ENCODE data around the gene TOMM7.
"Not testable (repeated sequence)": the region's sequence is repeated elsewhere in the genome, so short reads cannot be mapped to it uniquely, and the experiment has no call there.

TOMM7 gene

DNA sequence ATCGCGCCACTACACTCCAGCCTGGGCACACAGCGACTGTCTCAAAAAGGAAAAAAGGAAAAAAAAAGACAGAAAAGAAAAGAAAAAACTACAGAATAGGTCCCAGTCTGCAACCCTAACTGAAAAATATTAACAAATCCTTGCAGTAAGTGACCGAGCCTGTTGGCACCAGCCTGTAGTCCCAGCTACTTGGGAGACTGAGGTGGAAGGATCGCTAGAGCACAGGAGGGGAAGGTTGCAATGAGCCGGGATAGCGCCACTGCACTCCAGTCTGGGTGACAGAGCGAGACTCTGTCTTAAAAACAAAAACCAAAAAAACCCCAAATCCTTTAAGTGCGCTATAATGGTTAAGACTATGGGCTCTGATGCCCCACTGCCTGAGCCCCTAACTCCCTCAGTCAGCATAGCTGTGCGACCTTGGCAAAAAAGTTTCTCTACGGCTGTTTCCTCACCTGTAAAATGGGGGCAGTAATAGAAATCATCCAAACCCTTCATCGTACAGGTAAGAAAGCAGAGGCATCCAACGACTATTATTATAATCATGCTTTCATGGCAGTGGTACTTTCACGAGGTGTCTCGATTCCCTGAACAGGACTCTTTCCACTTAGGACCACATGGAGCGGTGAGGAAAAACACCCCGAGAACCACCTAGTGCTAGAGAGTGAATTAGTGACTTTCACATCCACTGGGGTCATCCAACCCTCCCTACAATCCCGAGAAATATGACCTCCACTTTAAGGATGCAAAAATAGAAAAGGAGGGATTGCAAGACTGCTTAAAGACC lies 755 bp downstream of the TOMM7 start:
- DNase-seq = peak in 1 of 14 donors; percentile 31

DNA sequence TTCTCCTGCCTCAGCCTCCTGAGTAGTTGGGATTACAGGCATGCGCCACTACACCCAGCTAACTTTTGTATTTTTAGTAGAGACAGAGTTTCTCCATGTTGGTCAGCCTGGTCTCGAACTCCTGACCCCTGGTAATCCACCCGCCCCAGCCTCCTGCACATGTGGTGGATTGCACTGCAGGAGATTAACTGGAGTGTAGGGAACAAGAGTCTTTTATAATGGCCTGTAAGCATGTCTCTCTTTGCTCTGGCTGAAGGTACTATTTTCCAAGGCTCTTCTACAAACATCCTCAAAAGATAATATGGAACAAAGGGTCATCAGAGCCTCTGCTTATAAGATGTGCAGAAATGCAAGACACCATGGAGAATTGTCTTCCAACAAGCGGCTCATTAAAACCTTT lies 3.2 kb downstream of the TOMM7 start:
- no peak for DNase-seq

DNA sequence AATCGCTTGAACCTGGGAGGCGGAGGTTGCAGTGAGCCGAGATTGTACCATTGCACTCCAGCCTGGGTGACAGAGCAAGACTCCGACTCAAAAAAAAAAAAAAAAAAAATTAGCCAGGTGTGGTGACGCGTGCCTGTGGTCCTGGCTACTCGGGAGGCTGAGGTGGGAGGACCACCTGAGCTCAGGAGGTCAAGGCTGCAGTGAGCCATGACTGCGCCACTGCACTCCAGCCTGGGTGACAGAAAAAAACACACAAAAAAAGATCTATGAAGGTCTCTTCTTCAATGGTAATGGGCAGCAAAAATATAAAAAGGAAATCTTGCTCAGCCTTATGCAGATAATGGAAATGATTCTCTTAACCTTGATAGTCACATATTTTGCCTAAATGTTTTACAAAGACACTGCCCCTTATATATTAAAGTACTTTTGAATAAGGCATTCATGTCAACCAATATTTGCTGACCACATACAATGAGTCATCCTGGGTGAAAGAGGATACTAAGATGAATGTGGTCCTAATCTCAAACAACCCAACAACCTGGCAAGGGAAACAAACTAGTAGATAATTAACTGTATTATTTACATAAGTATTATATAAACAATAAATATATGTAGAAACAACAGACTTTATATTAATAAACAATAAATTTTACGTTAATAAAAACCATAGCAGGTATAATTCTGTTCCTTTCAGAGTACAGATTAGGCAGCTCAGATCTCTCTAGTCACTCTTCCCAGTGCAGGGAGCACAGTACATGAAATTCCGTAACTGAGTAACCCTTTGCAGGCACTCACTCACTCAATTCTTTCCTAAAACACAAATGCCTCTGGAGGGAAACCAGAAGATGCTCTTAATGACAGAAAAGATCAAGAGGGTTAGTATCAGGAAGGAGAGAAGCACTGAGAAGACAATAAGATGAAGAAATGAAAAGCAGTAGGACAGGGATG lies 8.1 kb downstream of the TOMM7 start:
- DNase-seq = no peak

DNA sequence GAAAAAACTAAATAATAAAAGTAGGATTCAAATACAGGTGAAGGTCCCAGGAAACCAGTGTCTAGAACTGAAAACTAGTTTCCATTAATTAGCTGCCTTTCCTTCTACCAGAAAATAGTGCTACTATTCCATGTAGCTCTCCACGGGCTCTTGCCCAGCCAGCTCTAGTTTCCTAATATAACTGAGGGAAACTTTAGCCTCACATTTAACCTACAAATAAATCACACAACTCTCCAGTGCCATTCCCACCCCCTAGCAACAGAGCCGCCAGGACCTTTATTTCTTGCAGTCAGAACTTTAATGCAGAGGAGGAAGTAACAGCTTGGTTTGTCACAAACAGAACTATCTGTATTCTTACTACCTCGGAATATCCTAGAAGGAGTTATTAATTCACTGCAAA lies 10.3 kb downstream of the TOMM7 start:
- DNase-seq = no peak

DNA sequence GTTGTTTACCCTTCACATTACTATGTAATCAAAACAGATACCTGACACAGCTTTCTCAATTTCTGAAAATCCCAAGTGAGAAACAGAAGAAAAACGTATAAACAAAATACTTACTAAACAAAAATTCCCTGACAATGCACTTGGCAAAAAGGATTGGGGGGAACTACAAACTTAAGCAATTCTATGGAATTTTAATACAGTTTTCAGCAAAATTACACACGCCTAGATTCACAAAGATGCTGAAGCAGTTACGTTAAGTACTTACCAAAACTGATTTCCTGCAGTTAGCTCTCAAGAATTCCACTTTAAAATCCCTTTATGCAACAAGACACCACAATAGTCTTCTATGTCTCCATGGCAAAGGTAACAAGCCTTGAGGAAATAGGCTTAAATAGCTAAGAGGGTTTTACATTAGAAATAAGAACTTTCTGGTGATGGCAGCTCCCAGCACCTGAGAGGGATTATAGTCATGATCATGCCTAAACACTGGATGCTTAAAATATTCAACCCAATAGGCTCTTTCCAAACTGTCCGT lies 10.8 kb downstream of the TOMM7 start:
- no peak for DNase-seq

DNA sequence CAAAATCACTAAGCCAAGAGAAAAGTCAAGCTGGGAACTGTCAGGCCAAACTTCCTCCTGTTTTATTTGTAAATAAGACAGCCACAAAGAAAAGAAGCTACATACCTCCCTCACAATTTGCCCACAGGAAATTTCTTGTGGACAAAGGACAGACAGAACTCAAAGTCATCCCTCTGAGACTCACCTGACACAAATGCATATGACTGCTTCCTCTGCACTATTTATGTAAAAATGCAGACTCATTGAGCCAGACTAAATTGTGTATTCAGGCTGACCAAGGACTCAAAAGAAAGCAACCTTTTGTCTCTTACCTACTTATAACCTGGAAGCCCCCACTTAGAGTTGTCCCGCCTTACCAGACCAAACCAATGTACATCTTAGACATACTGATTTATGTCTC lies 11.8 kb downstream of the TOMM7 start:
- DNase-seq = no peak

DNA sequence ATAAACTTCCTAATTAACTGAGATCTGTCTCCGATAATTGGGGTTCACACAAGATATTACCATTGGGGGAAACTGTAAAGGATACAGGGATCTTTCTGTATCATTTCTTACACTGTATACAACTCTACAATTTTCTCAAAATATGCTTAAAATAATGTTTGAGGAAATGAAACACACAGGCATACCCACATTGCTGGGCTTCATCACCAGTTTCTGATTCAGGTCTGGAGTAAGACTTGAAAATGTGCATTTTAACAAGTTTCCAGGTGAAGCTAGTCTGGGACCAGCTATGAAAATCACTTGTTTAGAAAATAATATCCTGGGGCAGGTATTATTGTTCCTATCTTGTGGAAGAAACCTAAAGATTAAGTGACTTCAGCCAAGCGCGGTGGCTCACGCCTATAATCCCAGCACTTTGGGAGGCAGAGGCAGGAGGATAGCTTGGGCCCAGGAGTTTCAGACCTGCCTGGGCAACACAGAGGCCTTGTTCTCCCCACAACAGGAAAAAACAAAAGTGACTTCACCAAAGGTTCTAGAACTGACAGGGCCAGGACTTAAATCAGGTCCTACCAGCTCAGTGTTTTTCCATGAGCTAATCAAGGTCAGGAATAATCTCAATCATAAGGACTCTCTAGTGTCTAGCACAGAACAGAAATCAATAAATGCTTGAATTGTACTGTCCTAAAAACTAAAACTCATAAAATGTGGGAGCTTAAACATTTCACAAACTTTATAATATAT lies 12.6 kb downstream of the TOMM7 start:
- no peak for DNase-seq

DNA sequence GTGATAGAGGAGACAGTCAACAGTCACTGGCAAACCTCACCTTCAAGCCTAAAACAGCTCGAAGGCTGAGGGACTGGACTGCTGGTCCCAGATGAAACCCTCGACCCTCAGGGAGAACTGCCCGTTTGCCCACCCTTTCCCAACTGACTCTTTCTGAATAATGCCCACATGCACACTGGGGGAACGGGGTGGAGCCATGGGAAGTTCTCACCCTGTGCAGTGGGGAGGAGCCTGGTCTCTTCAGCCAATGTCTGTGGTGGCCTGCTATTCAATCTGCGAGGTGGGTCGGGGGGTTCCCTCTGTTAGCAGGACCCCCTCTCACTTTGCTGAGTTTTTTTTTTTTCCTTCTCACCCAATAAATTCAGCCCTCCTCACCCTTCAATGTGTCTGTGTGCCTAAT lies 14.5 kb downstream of the TOMM7 start:
- DNase-seq = no peak

DNA sequence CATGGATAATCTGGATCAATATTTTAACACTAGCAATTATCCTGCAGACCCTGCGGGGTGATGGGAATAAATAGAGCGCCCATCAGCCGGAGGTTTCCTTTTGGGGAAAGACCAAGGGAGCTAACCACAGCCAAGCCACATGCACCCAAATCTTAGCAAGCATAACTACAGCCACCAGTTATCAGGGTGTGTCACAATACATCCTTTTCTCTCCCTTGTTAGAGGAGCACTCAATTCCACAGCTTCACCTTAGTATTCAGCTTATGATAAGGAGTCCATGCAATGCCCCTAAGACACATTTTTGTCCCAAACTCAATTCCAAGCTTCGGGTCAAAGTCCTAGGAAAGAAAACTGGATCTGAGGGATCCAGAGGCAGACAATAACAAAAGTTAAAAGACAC lies 15.9 kb downstream of the TOMM7 start:
- DNase-seq = no peak

DNA sequence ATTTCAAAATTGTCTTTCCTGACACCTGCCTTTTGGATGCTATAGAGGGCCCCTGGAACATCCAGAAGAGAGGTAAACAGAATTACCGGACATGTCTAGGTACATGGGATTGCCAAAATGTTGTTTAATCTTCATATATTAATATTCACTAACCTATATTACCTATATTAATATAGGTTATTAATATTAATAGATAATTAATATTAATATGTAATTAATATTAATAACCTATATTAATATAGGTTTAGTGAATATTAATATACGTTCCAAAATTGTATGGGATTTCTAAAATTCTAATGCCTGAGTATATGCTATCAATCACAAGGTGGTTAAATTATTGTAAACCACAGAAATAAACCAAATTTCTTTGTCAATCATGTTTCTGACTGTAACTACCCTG lies 17.4 kb downstream of the TOMM7 start:
- DNase-seq = no peak

DNA sequence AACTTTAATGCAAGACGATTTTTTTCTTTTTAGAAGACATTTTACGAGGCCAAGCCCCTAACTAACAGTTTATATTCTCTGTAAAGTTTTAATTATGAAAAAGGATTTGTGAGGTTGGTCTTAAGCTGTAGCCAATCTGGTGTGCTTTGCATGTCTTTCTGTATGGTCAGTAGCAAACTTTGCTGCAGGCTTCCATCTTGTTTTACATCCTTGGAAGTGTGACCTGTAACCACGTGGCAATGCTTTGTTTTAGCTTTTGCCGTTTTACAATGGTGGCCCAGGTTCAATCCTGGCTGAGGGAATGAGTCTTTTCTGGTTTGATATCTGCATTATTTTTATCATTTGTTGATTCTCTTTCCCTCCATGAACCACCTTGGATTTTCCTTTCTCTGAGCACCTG lies 19.8 kb downstream of the TOMM7 start:
- not testable (repeated sequence) for DNase-seq

DNA sequence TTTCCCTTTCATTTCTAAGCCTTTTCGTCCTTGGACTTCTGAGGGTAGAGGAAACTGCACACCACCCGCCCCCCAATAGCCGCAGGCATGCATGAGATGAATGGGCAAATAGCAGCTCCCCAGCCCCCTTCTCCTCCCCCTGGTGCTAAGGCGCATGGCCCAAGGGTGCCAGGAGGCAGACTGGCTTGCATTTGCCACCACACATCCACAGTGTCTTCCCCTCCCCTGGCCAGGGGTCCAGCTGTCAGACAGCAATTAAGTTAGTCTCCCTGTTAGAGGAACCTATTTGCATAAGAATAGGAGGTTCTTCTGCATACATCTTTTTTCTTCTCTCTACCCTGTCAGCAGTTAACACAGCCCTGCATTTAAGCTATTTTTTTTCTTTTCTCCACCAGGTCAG lies 20.2 kb downstream of the TOMM7 start:
- no peak for DNase-seq

DNA sequence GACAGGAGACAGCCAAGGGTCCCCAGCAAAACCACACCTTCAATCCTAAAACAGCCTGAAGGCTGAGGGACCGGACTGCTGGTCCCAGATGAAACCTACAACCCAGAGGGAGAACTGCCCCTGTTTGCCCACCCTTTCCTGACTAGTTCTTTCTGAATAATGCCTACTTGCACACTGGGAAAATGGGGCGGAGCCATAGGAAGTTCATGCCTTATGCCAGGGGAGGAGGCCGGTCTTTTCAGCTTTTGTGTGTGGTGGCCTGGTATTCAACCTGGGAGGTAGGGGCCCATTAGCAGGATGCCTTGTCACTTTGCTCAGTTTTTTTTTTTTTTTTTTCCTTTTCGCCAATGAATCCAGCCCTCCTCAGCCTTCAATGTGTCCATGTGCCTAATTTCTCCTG lies 20.7 kb downstream of the TOMM7 start:
- DNase-seq = no peak

DNA sequence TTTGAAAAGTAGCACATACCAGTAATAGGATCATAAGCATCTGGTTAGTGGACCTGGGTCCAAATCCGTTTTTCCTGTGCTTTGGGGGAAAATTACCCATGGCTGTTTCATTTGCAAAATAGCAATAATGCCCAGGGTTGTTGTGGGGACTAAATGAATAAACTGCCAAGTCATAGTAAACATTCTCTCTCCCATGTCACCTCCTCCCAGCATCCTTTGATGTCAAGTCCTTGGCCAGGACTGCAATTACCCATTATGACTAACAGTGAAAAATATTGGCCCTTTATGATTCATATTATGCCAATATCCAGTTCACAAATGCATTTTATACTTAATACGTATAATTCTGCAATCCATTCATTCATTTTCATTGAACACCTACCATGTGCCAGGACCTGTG lies 23.0 kb downstream of the TOMM7 start:
- no peak for DNase-seq

DNA sequence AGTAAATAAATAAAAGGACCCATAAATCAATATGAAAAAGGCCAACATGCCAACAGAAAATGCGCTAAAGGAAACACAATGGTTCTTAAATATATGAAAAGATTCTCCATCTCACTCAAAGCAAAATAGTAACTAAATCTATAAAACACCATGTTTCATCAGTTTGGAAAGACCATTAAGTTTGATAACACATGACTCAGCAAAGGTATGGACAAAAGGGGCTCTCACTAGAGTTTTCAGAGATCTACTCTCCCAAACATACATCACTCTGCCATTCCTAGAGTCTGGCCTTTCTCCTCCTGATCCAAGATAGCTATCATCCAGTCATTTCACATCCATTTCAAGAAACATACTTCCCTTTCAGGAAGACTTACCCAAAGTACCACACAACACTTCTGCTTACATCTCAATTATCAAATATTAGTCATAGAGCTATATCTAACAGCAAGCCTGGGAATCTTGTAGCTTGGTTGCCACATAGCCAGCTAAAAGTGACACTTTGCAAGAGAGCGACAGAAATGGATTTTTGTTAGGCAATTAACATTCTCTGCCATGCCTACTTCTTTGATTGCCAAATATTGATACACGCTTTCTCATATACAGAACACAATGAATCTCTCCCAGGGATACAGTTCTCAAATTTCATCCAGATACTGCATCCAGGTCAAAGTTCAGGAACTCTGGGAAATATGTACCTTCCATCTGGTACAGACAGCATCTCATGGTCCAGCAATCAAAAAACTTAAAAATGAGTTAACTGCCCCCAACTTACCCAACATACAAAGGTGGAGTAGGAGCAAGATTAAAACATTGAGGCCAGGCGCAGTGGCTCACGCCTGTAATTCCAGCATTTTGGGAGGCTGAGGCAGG lies 28.8 kb downstream of the TOMM7 start:
- DNase-seq = no peak

DNA sequence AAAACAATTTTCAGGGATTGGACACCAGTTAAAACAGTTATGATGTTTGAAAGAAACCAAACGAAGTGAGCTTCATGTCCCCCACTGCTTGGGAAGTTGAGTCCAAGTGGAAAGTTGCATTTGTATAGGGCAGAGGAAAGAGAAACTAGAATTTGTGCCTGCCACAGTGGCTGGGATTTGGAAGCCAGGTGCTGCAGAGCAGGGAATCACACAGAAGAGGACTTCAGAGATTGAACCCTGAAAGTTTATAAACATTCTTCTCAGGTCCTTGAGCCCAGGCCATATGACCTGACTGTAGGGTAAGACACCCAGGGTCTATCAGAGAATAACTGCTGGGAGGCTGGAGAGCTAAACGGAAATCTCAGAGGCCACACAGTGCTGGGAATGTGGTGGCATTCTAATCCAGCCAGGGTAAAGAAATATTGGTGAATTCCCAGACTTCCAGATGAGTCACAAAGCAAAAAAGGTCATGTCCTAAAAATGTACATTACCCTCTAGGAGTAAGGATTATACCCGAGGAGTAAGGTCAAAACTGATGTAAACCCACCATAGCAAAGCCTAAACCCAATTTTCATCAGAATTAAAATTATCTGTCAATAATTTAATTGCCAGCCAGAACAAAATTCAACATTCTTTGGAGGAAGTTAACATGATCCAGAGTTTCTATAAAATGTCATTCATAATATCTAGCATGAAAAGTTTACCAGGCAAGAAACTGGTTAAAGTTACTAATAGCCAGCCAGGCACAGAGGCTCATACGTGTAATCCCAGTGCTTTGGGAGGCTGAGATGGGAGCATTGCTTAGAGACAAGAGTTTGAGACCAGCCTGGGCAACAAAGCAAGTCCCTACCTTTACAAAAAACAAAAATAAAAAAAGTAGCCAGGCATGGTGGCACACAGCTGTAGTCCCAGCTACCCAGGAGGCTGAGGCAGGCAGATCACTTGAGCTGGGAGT lies 31.2 kb downstream of the TOMM7 start:
- DNase-seq = no peak

DNA sequence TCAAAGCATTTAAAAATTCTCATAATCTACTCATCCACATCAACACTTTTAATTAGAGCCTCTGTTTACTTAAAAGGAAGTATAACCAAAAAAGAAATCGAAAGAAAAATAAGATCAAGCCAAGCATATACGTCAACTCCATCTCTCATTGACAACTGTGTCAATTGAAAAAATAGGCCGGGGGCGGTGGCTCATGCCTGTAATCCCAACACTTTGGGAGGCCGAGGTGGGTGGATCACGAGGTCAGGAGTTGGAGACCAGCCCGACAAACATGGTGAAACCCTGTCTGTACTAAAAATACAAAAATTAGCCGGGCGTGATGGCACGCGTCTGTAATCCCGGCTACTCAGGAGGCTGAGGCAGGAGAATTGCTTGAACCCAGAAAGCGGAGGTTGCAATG lies 32.0 kb downstream of the TOMM7 start:
- DNase-seq = not testable (repeated sequence)

DNA sequence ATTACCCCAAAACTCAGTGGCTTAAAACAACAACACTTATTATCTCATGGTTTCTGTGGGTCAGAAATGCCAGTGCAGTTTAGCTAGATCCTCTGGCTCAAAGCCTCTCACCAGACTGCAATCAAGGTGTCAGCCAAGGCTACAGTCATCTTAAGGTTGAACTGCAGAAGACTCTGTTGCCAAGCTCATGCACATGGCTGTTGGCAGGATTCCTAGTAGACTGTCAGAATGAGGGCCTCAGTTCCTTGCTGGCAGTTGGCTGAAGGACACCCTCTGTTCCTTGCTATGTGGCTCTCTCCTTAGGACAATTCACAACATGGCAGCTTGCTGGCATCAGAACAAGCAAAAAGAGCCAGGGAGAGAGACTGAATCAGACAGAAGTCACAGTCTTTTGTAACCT lies 34.7 kb downstream of the TOMM7 start:
- peak in 3 of 14 donors; percentile 2 to 14 (median 4) for DNase-seq

DNA sequence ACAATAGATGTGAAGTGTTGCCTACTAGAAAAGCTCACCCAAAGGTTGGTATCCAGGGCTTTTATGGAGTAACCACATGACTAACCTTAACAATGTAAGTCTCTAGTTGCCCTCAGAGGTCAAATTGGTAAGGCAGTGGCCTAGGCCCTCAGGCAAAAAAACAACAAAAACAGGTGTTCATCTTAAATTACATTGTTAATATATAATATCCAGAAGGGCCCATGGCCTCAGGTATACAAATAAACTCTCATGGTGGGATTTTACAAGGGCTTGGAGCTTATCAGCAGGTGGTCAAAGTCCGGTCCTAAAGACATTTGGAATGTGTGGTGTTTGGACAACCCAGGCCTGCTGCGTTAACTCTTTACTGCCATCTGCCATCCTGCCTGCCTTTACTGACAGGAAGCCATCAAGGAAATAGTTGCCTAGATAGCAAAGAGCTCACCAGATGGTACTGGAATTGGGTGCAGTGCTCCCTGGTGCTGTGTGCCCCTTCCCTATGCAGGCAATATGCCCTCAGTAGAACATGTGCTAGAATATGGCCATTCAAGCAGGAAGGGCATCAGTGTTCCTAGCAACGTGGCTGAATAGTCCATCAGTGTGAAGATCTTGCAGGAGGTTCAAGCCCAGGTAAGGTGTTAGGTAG lies 36.2 kb downstream of the TOMM7 start:
- DNase-seq = no peak

DNA sequence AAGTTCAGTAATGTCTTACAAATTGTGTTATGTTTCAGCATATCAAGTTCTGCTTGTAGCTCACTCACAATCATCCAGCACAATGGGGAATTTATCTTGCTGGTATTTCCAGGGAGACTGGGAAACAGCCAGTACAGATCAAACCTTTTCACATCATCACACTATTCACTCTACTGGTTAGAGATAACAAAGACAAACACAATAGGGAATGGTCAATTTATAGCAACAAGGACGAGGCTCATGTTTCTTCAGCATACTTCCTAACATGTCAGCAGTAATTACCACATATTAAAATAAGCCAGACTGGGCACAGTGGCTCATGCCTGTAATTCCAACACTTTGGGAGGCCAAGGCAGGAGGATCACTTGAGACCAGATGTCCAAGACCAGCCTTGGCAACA lies 38.3 kb downstream of the TOMM7 start:
- no peak for DNase-seq
